ENCODE results near the gene METTL24.

GRCh38 chr6:110269623-110270022, 88.5 kb downstream of the METTL24 start:
- TF ChIP-seq CTCF (conservative IDR thresholded peaks at IDR 0.05; ENCODE audit: low read length), result no peak
- no peak for TF ChIP-seq EZH2phosphoT487 (IDR thresholded peaks at IDR 0.05; ENCODE audit: borderline replicate concordance)
